HG03064 (cell line): ENCODE measurements around the gene ASB3.
"Not testable (repeated sequence)": the region's sequence is repeated elsewhere in the genome, so short reads cannot be mapped to it uniquely, and the experiment has no call there.

Experiments
- ATAC-seq: cut with Tn5 transposase; IDR thresholded peaks from one replicate; pipeline ENCODE4 v1.9.1; 2021; ENCODE audit warnings: low read depth; ENCODE audit not compliant: unreplicated experiment

ASB3 gene, protein sequence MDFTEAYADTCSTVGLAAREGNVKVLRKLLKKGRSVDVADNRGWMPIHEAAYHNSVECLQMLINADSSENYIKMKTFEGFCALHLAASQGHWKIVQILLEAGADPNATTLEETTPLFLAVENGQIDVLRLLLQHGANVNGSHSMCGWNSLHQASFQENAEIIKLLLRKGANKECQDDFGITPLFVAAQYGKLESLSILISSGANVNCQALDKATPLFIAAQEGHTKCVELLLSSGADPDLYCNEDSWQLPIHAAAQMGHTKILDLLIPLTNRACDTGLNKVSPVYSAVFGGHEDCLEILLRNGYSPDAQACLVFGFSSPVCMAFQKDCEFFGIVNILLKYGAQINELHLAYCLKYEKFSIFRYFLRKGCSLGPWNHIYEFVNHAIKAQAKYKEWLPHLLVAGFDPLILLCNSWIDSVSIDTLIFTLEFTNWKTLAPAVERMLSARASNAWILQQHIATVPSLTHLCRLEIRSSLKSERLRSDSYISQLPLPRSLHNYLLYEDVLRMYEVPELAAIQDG

GRCh38 chr2:53786705-53787613 lies at the start of gene ASB3, which contains the start of gene ERLEC1:
TSS of gene ASB3 (minus strand) at chr2:53786953. CDS start at chr2:53765572, 21,381 bp downstream.
TSS of gene ERLEC1 (plus strand) at chr2:53787044. CDS start at chr2:53787211, 167 bp downstream.
- ATAC-seq, result peak; percentile 97

GRCh38 chr2:53829980-53830290 lies 43.2 kb upstream of the ASB3 start:
- ATAC-seq, result not testable (repeated sequence)

- no peak for ATAC-seq
Observed at GRCh38 chr2:53829273-53829979, 42.7 kb upstream of the ASB3 start.

GRCh38 chr2:53828331-53828730 lies 41.6 kb upstream of the ASB3 start:
- ATAC-seq, result no peak

- ATAC-seq, result no peak
Observed at GRCh38 chr2:53827398-53828175, 40.8 kb upstream of the ASB3 start.

GRCh38 chr2:53826587-53827397 lies 40.0 kb upstream of the ASB3 start:
- no peak for ATAC-seq

DNA sequence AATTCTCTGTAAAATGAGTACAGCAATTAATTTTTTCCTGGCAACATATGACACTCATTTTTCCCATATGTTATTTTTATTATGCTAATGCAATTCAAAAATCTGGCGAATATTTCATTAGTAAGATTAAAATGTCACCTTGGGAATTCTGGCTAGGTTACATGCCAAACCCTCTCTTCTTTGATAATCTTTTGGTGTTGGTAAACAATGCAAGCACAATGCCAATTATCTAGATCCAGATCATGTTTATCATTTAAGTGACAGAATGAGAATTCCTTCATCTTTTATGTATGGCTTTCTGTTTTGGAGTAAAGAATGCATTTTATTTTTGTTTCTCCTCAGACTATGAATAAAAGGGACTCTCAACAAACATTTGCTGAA lies 39.3 kb upstream of the ASB3 start:
- ATAC-seq, result no peak

GRCh38 chr2:53823639-53824038 lies 36.9 kb upstream of the ASB3 start:
- not testable (repeated sequence) for ATAC-seq

DNA sequence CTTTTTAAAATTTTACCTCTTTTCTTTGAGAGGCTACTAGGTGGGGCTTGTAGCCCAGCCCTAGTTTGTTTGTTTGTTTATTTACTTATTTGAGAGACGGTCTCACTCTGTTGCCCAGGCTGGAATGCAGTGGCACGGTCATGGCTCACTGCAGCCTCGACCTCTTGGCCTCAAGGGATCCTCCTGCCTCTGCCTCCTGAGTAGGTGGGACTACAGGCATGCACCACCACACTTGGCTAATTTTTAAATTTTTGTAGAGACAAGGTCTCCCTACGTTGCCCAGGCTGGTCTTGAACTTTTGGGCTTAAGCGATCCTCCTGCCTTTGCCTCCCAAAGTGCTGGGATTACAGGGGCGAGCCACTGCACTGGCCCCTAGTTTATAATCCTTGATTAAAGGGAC lies 35.1 kb upstream of the ASB3 start:
- ATAC-seq, result no peak

DNA sequence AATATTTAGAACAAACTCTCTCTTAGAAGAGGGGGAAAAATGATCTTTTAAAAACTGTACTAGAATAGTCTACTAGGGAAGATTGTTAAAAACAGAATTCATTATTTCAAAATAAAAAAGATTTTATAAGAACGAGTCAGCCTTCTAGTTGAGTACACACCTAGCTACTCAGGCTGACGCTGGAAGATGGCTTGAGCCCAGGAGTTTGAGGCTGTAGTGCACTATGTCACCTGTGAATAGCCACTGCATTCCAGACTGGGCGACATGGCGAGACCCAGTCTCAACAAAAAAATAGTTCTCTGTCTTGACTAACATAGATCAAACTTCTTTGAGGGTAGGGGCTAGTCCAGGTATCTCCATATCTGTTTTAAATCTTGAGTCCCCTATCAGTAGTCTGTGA lies 34.0 kb upstream of the ASB3 start:
- no peak for ATAC-seq

GRCh38 chr2:53820048-53820447 lies 33.3 kb upstream of the ASB3 start:
- no peak for ATAC-seq

DNA sequence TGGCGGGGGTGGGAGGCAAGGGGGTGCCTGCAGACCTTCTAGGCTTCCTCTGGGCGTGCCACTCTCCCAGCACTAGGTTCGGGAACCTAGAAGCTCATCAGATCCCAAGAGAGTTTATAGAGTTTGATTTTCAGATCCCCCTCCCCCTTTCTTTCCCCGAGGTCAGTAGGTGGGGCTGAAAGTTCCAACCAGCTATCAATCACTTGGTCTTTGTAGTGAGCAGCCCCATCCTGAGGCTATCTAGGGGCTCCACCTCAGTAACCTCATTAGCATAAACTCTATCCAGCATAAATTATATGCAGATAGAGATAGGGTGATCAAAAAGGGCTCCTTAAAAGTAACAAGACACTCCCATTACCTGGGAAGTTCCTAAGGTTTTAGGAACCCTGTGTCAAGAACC lies 32.9 kb upstream of the ASB3 start:
- no peak for ATAC-seq

- no peak for ATAC-seq
Observed at GRCh38 chr2:53818854-53819435, 32.2 kb upstream of the ASB3 start.

GRCh38 chr2:53813151-53813550 lies 26.4 kb upstream of the ASB3 start:
- no peak for ATAC-seq

GRCh38 chr2:53811601-53812000 lies 24.8 kb upstream of the ASB3 start:
- no peak for ATAC-seq

- no peak for ATAC-seq
Observed at GRCh38 chr2:53802617-53803151, 15.9 kb upstream of the ASB3 start.

DNA sequence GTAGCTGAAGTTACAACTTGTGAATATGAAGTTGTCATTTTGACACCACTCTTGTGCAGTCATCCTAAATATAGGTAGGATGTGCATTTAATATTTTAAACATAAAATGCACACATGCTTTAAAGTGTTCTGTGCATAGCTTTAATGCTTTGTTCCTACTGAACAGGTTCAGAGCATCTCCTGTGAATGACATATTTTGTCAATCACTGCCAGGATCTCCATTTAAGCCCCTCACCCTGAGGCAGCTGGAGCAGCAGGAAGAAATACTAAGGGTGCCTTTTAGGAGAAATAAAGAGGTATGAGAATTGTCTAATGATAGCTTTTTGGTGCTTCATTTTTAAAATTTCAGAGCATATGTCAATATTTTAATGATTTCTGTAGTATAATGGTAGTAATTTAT lies 14.8 kb upstream of the ASB3 start:
- no peak for ATAC-seq

- no peak for ATAC-seq
Observed at GRCh38 chr2:53793821-53794220, 7.1 kb upstream of the ASB3 start.

DNA sequence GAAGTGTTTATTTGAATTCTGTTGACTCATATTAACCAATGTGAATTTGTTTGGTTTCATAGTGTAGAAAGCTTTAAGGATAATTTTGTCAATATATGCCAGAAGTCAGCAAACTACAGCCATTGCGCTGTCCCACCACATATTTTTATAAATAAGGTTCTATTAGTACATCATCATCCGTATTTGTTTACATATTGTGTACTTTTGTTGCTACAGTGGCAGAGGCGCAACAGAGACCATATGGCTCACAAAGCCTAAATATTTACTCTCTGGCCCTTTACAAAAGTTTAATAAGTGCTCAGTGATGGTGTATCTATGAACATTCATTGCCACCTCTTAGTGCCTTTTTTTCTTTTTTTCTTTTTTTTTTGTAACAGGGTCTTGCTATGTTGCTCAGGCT lies 6.5 kb upstream of the ASB3 start:
- ATAC-seq, result no peak
